Suppressor macrophage treated with lipopolysaccharide for 4 hours (primary cell): ENCODE measurements around the gene REEP1.
"Not testable (repeated sequence)": the region's sequence is repeated elsewhere in the genome, so short reads cannot be mapped to it uniquely, and the experiment has no call there.

Experiments
- DNase-seq: peaks from one replicate; pipeline ENCODE4 v3.0.0-alpha.2; 2020

The REEP1 gene

GRCh38 chr2:86280191-86280667 is 57.2 kb downstream of the REEP1 start:
- DNase-seq: no peak

- DNase-seq: no peak
These were observed 61.5 kb downstream of the REEP1 start for GRCh38 chr2:86275962-86276361.

- no peak for DNase-seq
These were observed 62.0 kb downstream of the REEP1 start for GRCh38 chr2:86275384-86275799.

GRCh38 chr2:86274918-86275275 is 62.5 kb downstream of the REEP1 start:
- DNase-seq: peak; percentile 8

GRCh38 chr2:86274265-86274917 is 63.0 kb downstream of the REEP1 start:
- DNase-seq: peak; percentile 55

GRCh38 chr2:86272111-86272510 is 65.3 kb downstream of the REEP1 start:
- peak; percentile 37 for DNase-seq

- DNase-seq: no peak
These were observed 66.2 kb downstream of the REEP1 start for GRCh38 chr2:86271248-86271647.

GRCh38 chr2:86263956-86264355 is 73.5 kb downstream of the REEP1 start:
- no peak for DNase-seq

- DNase-seq: no peak
These were observed 76.4 kb downstream of the REEP1 start for GRCh38 chr2:86260978-86261377.

- no peak for DNase-seq
These were observed 79.3 kb downstream of the REEP1 start for GRCh38 chr2:86258106-86258505.

- no peak for DNase-seq
These were observed 80.4 kb downstream of the REEP1 start for GRCh38 chr2:86256982-86257381.

- no peak for DNase-seq
These were observed 81.1 kb downstream of the REEP1 start for GRCh38 chr2:86256300-86256699.

GRCh38 chr2:86254576-86255538 is 82.6 kb downstream of the REEP1 start:
- DNase-seq: no peak

- peak; percentile 16 for DNase-seq
These were observed 84.0 kb downstream of the REEP1 start for GRCh38 chr2:86253424-86253823.

GRCh38 chr2:86251840-86252266 is 85.6 kb downstream of the REEP1 start:
- DNase-seq: no peak

- no peak for DNase-seq
These were observed 87.6 kb downstream of the REEP1 start for GRCh38 chr2:86249579-86250391.

- no peak for DNase-seq
These were observed 88.2 kb downstream of the REEP1 start for GRCh38 chr2:86249176-86249575.

- not testable (repeated sequence) for DNase-seq
These were observed 92.2 kb downstream of the REEP1 start for GRCh38 chr2:86245222-86245621.

- DNase-seq: not testable (repeated sequence)
These were observed 92.6 kb downstream of the REEP1 start for GRCh38 chr2:86244781-86245180.

- DNase-seq: peak; percentile 32
These were observed 93.3 kb downstream of the REEP1 start for GRCh38 chr2:86243950-86244733.

- no peak for DNase-seq
These were observed 94.2 kb downstream of the REEP1 start for GRCh38 chr2:86243272-86243671.

GRCh38 chr2:86241611-86242010 is 95.8 kb downstream of the REEP1 start:
- no peak for DNase-seq
